H1 (cell line): ENCODE results near the gene WDR31. TPM values are rescaled to one million over a fixed set of nuclear protein-coding genes. Genes with fewer than 3 reads are reported as not detected.

Experiments used
- CTCF ChIA-PET: fragments of 300-600 bp; sonication (Branson Sonifier 250); formaldehyde crosslinking; loops from one replicate; lab custom pipeline; 2021; ENCODE audit not compliant: partially characterized antibody; lab: Charles Lee
- POLR2A ChIA-PET: fragments of 300-600 bp; sonication (Branson Sonifier 250); formaldehyde crosslinking; loops from one replicate; lab custom pipeline; 2021; ENCODE audit warnings: inconsistent platforms; ENCODE audit not compliant: partially characterized antibody; lab: Charles Lee
- DNase-seq, 2 experiments: peaks; one replicate each; pipeline versions ENCODE4 v3.0.0 to v3.0.0-alpha.2; 2010 to 2022; ENCODE audit warnings: low spot score in 2 of 2, low read depth in 1 of 2, mixed read lengths in 1 of 2
- FAIRE-seq: peaks from 2 replicates; lab custom pipeline; 2011; peaks lifted over from hg19 to GRCh38; lab: Jason Lieb, UNC
- H2AFZ ChIP-seq: 2 replicates; pipeline ENCODE4 v1.8.1; 2012; ENCODE audit warnings: low read length, inconsistent platforms
- H2AK5ac ChIP-seq: 2 replicates; pipeline ENCODE4 v1.6.1; 2013; ENCODE audit warnings: low read depth, low read length
- H2BK120ac ChIP-seq: replicated peaks from 2 replicates; pipeline ENCODE3; 2013; ENCODE audit warnings: low read depth, low read length, inconsistent platforms
- H2BK12ac ChIP-seq: 2 replicates; pipeline ENCODE4 v1.6.1; 2013; ENCODE audit warnings: low read depth, low read length
- H2BK15ac ChIP-seq: 2 replicates; pipeline ENCODE4 v1.6.1; 2013; ENCODE audit warnings: low read length
- H2BK20ac ChIP-seq: 2 replicates; pipeline ENCODE4 v1.6.1; 2013; ENCODE audit warnings: low read length
- H2BK5ac ChIP-seq: 2 replicates; pipeline ENCODE4 v1.6.1; 2013; ENCODE audit warnings: low read depth, low read length
- H3K14ac ChIP-seq: 2 replicates; pipeline ENCODE4 v1.6.1; 2013; ENCODE audit warnings: inconsistent platforms; ENCODE audit not compliant: insufficient read length
- H3K18ac ChIP-seq: 2 replicates; pipeline ENCODE4 v1.6.1; 2013; ENCODE audit warnings: low read length; ENCODE audit errors: extremely low read depth
- H3K23ac ChIP-seq: 2 replicates; pipeline ENCODE4 v1.6.1; 2013; ENCODE audit warnings: inconsistent platforms; ENCODE audit not compliant: insufficient read length
- H3K23me2 ChIP-seq: 2 replicates; pipeline ENCODE4 v1.6.1; 2013; ENCODE audit warnings: low read depth, low read length
- H3K27ac ChIP-seq: 2 replicates; pipeline ENCODE4 v1.6.1; 2011; ENCODE audit warnings: low read depth, low read length, inconsistent platforms
- H3K27me3 ChIP-seq, 4 experiments: replicated peaks in 1 of 4; 1 replicate in 1 of 4; 2 replicates in 3 of 4; pipeline versions ENCODE4 v1.6.1 to v1.8.1; 2011 to 2013; ENCODE audit warnings: low read length in 3 of 4, mild to moderate bottlenecking in 3 of 4, inconsistent platforms in 2 of 4, mixed read lengths in 2 of 4, moderate library complexity in 1 of 4; ENCODE audit not compliant: control insufficient read depth in 3 of 4, insufficient read depth in 3 of 4; ENCODE audit errors: extremely low read depth in 1 of 4
- H3K36me3 ChIP-seq, 4 experiments: 2 replicates each; pipeline versions ENCODE4 v1.6.1 to v1.8.1; 2011 to 2013; ENCODE audit warnings: mild to moderate bottlenecking in 4 of 4, low read length in 3 of 4, moderate library complexity in 2 of 4, control low read depth in 1 of 4, inconsistent platforms in 1 of 4; ENCODE audit not compliant: insufficient read depth in 4 of 4, control insufficient read depth in 2 of 4
- H3K4ac ChIP-seq: replicated peaks from 2 replicates; pipeline ENCODE3; 2013; ENCODE audit warnings: low read length, low read depth, mixed read lengths, inconsistent platforms; ENCODE audit not compliant: insufficient read length
- H3K4me1 ChIP-seq, 4 experiments: replicated peaks in 1 of 4; 1 replicate in 1 of 4; 2 replicates in 3 of 4; pipeline versions ENCODE4 v1.6.1 to v1.8.1; 2011 to 2013; ENCODE audit warnings: low read length in 3 of 4, inconsistent platforms in 2 of 4, mixed read lengths in 1 of 4; ENCODE audit not compliant: insufficient read depth in 4 of 4, control insufficient read depth in 3 of 4
- H3K4me2 ChIP-seq, 2 experiments: 2 replicates each; pipeline versions ENCODE4 v1.6.1 to v1.8.1; 2011 to 2013; ENCODE audit warnings: low read depth in 2 of 2, low read length in 2 of 2, control low read depth in 1 of 2, inconsistent platforms in 1 of 2, mild to moderate bottlenecking in 1 of 2; ENCODE audit not compliant: insufficient read depth in 1 of 2
- H3K4me3 ChIP-seq, 4 experiments: fragments of 200-600, 300-600 bp in 1 of 4; sonication (generic), shearing (Covaris generic), sonication (Bioruptor Twin) in 1 of 4; 2 replicates each; pipeline versions ENCODE4 v1.5.1 to v1.8.1; 2011 to 2016; ENCODE audit warnings: low read length in 4 of 4, low read depth in 3 of 4, control low read depth in 2 of 4, inconsistent platforms in 2 of 4, mild to moderate bottlenecking in 2 of 4, mixed read lengths in 1 of 4, moderate library complexity in 1 of 4; ENCODE audit not compliant: insufficient read depth in 2 of 4; ENCODE audit errors: extremely low read depth in 1 of 4
- H3K56ac ChIP-seq: replicated peaks from 2 replicates; pipeline ENCODE3; 2013; ENCODE audit warnings: low read depth, mild to moderate bottlenecking, mixed read lengths, low read length, inconsistent platforms; ENCODE audit not compliant: insufficient read length
- H3K79me1 ChIP-seq: 2 replicates; pipeline ENCODE4 v1.6.1; 2013; ENCODE audit warnings: low read depth, low read length, control low read depth
- H3K79me2 ChIP-seq, 2 experiments: 2 replicates each; pipeline versions ENCODE4 v1.6.1 to v1.8.1; 2012 to 2013; ENCODE audit warnings: low read length in 2 of 2, mild to moderate bottlenecking in 2 of 2, inconsistent platforms in 1 of 2; ENCODE audit not compliant: insufficient read depth in 2 of 2, control insufficient read depth in 1 of 2
- H3K9ac ChIP-seq, 4 experiments: replicated peaks in 1 of 4; 1 replicate in 1 of 4; 2 replicates in 3 of 4; pipeline versions ENCODE4 v1.6.1 to v1.8.1; 2011 to 2013; ENCODE audit warnings: low read depth in 3 of 4, low read length in 3 of 4, control low read depth in 2 of 4, mild to moderate bottlenecking in 2 of 4, moderate library complexity in 2 of 4, inconsistent platforms in 1 of 4; ENCODE audit errors: extremely low read depth in 1 of 4
- H3K9me3 ChIP-seq, 2 experiments: 2 replicates each; pipeline versions ENCODE4 v1.6.1 to v1.8.1; 2012 to 2013; ENCODE audit warnings: mild to moderate bottlenecking in 2 of 2, moderate library complexity in 2 of 2, control low read depth in 1 of 2, inconsistent platforms in 1 of 2, low read depth in 1 of 2, low read length in 1 of 2, mixed read lengths in 1 of 2; ENCODE audit not compliant: insufficient read depth in 2 of 2
- H4K20me1 ChIP-seq, 2 experiments: replicated peaks in 1 of 2; 2 replicates each; pipeline versions ENCODE3 to v1.8.1; 2011 to 2013; ENCODE audit warnings: inconsistent platforms in 2 of 2, low read length in 2 of 2, mild to moderate bottlenecking in 1 of 2; ENCODE audit not compliant: insufficient read depth in 2 of 2, control insufficient read depth in 1 of 2
- H4K5ac ChIP-seq: 2 replicates; pipeline ENCODE4 v1.6.1; 2013; ENCODE audit warnings: low read length, low read depth, mixed read lengths, inconsistent platforms; ENCODE audit not compliant: insufficient read length
- H4K8ac ChIP-seq: 2 replicates; pipeline ENCODE4 v1.8.0; 2013; ENCODE audit warnings: mild to moderate bottlenecking, moderate library complexity, low read length, inconsistent platforms; ENCODE audit not compliant: insufficient read depth; ENCODE audit errors: extremely low read depth
- H4K91ac ChIP-seq: replicated peaks from 2 replicates; pipeline ENCODE3; 2013; ENCODE audit warnings: low read length, mixed read lengths, inconsistent platforms; ENCODE audit not compliant: insufficient read length
- CBX8 ChIP-seq: fragments of 300-800, 300-1000 bp; sonication (generic); IDR thresholded peaks from 2 replicates; pipeline ENCODE4 v1.7.1; 2016; ENCODE audit warnings: low read depth, low read length, borderline replicate concordance
- CEBPB ChIP-seq: IDR thresholded peaks from 2 replicates; pipeline ENCODE4 v1.6.1; 2012; ENCODE audit warnings: low read depth, low read length
- CHD1 ChIP-seq: IDR thresholded peaks from 2 replicates; pipeline ENCODE4 v1.6.1; 2012; ENCODE audit warnings: low read depth, low read length, improper control_type of control experiment
- EP300 ChIP-seq, 2 experiments: IDR thresholded peaks; 1 replicate in 1 of 2; 2 replicates in 1 of 2; pipeline ENCODE4 v1.6.1; 2011 to 2012; ENCODE audit warnings: low read depth in 2 of 2, low read length in 2 of 2, mild to moderate bottlenecking in 2 of 2, borderline replicate concordance in 1 of 2, inconsistent platforms in 1 of 2, moderate library complexity in 1 of 2
- EZH2 ChIP-seq: fragments of 200-600 bp; sonication (generic); IDR thresholded peaks from 2 replicates; pipeline ENCODE4 v1.7.1; 2012; ENCODE audit warnings: low read depth, mild to moderate bottlenecking, moderate library complexity, low read length, inconsistent platforms; ENCODE audit not compliant: severe bottlenecking
- TAF1 ChIP-seq: IDR thresholded peaks from 2 replicates; pipeline ENCODE4 v1.6.1; 2011; ENCODE audit warnings: mild to moderate bottlenecking, low read depth, low read length
- YY1 ChIP-seq: IDR thresholded peaks from 2 replicates; pipeline ENCODE4 v1.6.1; 2011; ENCODE audit warnings: low read depth, mild to moderate bottlenecking, low read length
- WGBS, 2 experiments: shearing (Covaris generic) in 1 of 2; methylation state at CpG; one replicate each; pipeline versions ENCODE4 v1.1.6 to v1.1.7; 2013 to 2015; ENCODE audit warnings: low lambda C conversion rate in 2 of 2, mixed read lengths in 2 of 2, inconsistent platforms in 1 of 2, low coverage in 1 of 2, missing lambda C conversion rate in 1 of 2; ENCODE audit not compliant: insufficient replicate concordance in 2 of 2, insufficient coverage in 1 of 2, insufficient read length in 1 of 2; ENCODE audit errors: extremely low coverage in 1 of 2, missing lambda C conversion rate in 1 of 2; 5-methylcytosine and 5-hydroxymethylcytosine counted together
- polyA plus RNA-seq, 7 experiments: library from polyadenylated mRNA; depleted of rRNA in 3 of 7; stranded (reverse) in 5 of 7; unstranded in 2 of 7; fragments of >200 nt in 5 of 7; fragments of 200-250 nt in 2 of 7; gene quantifications; 1 replicate in 5 of 7; 2 replicates in 1 of 7; 4 replicates in 1 of 7; pipeline versions ENCODE4 v1.2.1 to v1.2.3, GENCODE V29; 2011 to 2013; ENCODE audit warnings: missing spikeins in 2 of 7, mixed read lengths in 2 of 7
- total RNA-seq: library from RNA; stranded (reverse); fragmentation: NEBNext Ultra II Directional; extraction: Animal tissue kit (Norgen Biotek cat#: 25700); gene quantifications from 2 replicates; pipeline ENCODE4 v1.2.1, GENCODE V29; 2021

The WDR31 gene
- total and polyA plus RNA-seq, 2 of the 8 experiments (the other 6 are each of a cell fraction or from before 2014, with no cell fraction given), result 0.27 to 0.28 TPM

DNA sequence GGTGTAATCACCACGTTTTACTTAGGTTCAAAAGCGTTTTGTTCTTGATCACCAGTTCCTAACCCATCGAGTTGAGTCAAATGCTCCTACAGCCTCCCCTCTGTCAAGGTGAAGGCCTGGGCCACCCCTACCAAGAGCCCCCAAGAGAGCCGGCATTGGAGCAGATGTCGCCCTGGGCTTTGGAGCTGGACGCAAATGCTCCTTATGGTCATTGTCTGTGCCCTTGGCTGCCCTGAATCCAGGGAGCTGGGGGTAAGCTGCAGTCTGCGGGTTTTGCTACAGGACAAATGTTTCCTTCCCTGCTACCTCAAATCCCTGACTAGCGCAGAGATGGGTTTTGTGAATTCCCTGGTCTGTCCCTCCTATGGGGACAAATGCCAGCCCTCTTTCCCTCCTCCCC, 41.8 kb downstream of the WDR31 start:
- no peak overlapping the region for H3K9ac ChIP-seq
- no peak overlapping the region for H3K14ac ChIP-seq
- H3K79me2 ChIP-seq, result no peaks in the 10 kb centered on the region
- no peak overlapping the region for H3K23ac ChIP-seq
- no peak overlapping the region for H2AFZ ChIP-seq
- no peak for DNase-seq
- H3K4me2 ChIP-seq, result no peak overlapping the region
- 85% methylated on average over 8 of the region's 8 CpGs; no CpG with 5 or more reads in 1 of the 2 experiments for WGBS, 2 experiments
- TF ChIP-seq TAF1 (no peak), CBX8 (no peak), CEBPB (no peak), YY1 (no peak), EP300 (IDR thresholded peaks at IDR 0.05; ENCODE audit: borderline replicate concordance in 1 of 2, low read depth in 2 of 2, low read length in 2 of 2) (no peak), EZH2 (no peak), CHD1 (no peak)
- no peak overlapping the region for H2BK5ac ChIP-seq
- no peak overlapping the region for H4K5ac ChIP-seq
- no peak overlapping the region for H2BK120ac ChIP-seq
- H3K9me3 ChIP-seq, result no peaks in the 10 kb centered on the region
- peaks cover 0 to 2% (median 0%) of the 10 kb centered on the region in 4 experiments; a peak in 1 of 7 replicates for H3K27me3 ChIP-seq
- H3K18ac ChIP-seq, result no peak overlapping the region
- H3K4ac ChIP-seq, result no peak overlapping the region
- 0 out of 2 replicates have a peak overlapping the region, but pooled peaks have one; percentile 53 for H4K8ac ChIP-seq
- H2BK12ac ChIP-seq, result no peak overlapping the region
- no peak overlapping the region for H4K91ac ChIP-seq
- no peaks in the 10 kb centered on the region for H3K79me1 ChIP-seq
- no peak overlapping the region for H2BK15ac ChIP-seq
- no peak overlapping the region for H2AK5ac ChIP-seq
- POLR2A ChIA-PET, result interaction anchor here (2.1 kb wide), 1 partner anchor 22 kb away, joined by 6 read pairs; no protein-coding TSS in a partner anchor
- no peak overlapping the region for H3K56ac ChIP-seq
- peaks cover 0 to 3% (median 2%) of the 10 kb centered on the region in 4 experiments; a peak in 3 of 8 replicates for H3K36me3 ChIP-seq
- no peaks in the 10 kb centered on the region for H3K23me2 ChIP-seq
- FAIRE-seq, result no peak
- CTCF ChIA-PET, result interaction anchor here (1.0 to 3.1 kb wide), 3 partner anchors 11 to 360 kb away, joined by 3 to 16 read pairs (median 4); no protein-coding TSS in a partner anchor
- H3K4me3 ChIP-seq, result no peak overlapping the region
- peaks cover 0 to 2% of the 10 kb centered on the region in 2 experiments for H4K20me1 ChIP-seq
- 0 out of 7 replicates have a peak, but pooled peaks cover 0 to 4% (median 0%) of the 10 kb centered on the region in 4 experiments for H3K4me1 ChIP-seq
- H2BK20ac ChIP-seq, result no peak overlapping the region
- no peak overlapping the region for H3K27ac ChIP-seq
